PC-3 (cell line): ENCODE measurements around the gene TMEM107. TPM values are rescaled to one million over a fixed set of nuclear protein-coding genes. Genes with fewer than 3 reads are reported as not detected.

Source experiments
- ATAC-seq: fragments of 200-7000 bp; cut with Tn5 transposase; 2 replicates; pipeline ENCODE4 v1.9.1; 2020; ENCODE audit warnings: mild to moderate bottlenecking, moderate library complexity
- BruUV-seq: library from RNA; stranded (reverse); fragments of 400-500 nt; replicated peaks from 2 replicates; lab custom pipeline; 2021; lab: Mats Ljungman, UMichigan
- CTCF ChIA-PET: fragments of 300-600 bp; sonication (Branson Sonifier 250); formaldehyde crosslinking; loops from one replicate; lab custom pipeline; 2022; ENCODE audit warnings: antibody characterized with exemption; lab: Charles Lee
- POLR2A ChIA-PET: fragments of 300-600 bp; sonication (Branson Sonifier 250); formaldehyde crosslinking; loops from one replicate; lab custom pipeline; 2022; ENCODE audit warnings: antibody characterized with exemption; ENCODE audit not compliant: unreplicated experiment; lab: Charles Lee
- DNase-seq: peaks from one replicate; pipeline ENCODE4 v3.0.0-alpha.2; 2015
- H2AFZ ChIP-seq: fragments of 300-600 bp; sonication (generic); 2 replicates; pipeline ENCODE4 v1.6.0; 2016; ENCODE audit warnings: antibody characterized with exemption, low read length
- H3F3A ChIP-seq: fragments of 300-600 bp; sonication (generic); one replicate; pipeline ENCODE4 v1.6.0; 2017; ENCODE audit warnings: antibody characterized with exemption, low read length, control low read depth, mild to moderate bottlenecking; ENCODE audit not compliant: unreplicated experiment
- H3K27ac ChIP-seq: fragments of 300-600 bp; sonication (generic); 2 replicates; pipeline ENCODE4 v1.5.1; 2016; ENCODE audit warnings: mild to moderate bottlenecking, low read length
- H3K27me3 ChIP-seq: fragments of 300-600 bp; sonication (generic); 2 replicates; pipeline ENCODE4 v1.6.1; 2016; ENCODE audit warnings: low read length, mixed read lengths
- H3K36me3 ChIP-seq: fragments of 300-600 bp; sonication (generic); 2 replicates; pipeline ENCODE4 v1.6.1; 2016; ENCODE audit warnings: low read depth, mixed run types, low read length, mixed read lengths
- H3K4me1 ChIP-seq: fragments of 300-600 bp; sonication (generic); 2 replicates; pipeline ENCODE4 v1.5.1; 2016; ENCODE audit warnings: low read length; ENCODE audit not compliant: insufficient read depth
- H3K4me2 ChIP-seq: fragments of 300-600 bp; sonication (generic); 2 replicates; pipeline ENCODE4 v1.6.0; 2016; ENCODE audit warnings: low read length
- H3K4me3 ChIP-seq: fragments of 300-600 bp; sonication (generic); 2 replicates; pipeline ENCODE4 v1.5.1; 2016; ENCODE audit warnings: mild to moderate bottlenecking, low read length, mixed read lengths
- H3K79me2 ChIP-seq: fragments of 300-600 bp; sonication (generic); 2 replicates; pipeline ENCODE4 v1.6.1; 2017; ENCODE audit warnings: low read length, mixed read lengths
- H3K9ac ChIP-seq: fragments of 300-600 bp; sonication (generic); 2 replicates; pipeline ENCODE4 v1.6.0; 2016; ENCODE audit warnings: mild to moderate bottlenecking, low read length
- H3K9me2 ChIP-seq: fragments of 300-600 bp; sonication (generic); replicated peaks from 2 replicates; pipeline ENCODE4 v1.6.1; 2016; ENCODE audit warnings: mixed run types, low read length, mixed read lengths
- H3K9me3 ChIP-seq: fragments of 300-600 bp; sonication (generic); 2 replicates; pipeline ENCODE4 v1.6.1; 2016; ENCODE audit warnings: low read length, mixed read lengths
- H4K20me1 ChIP-seq: fragments of 300-600 bp; sonication (generic); 2 replicates; pipeline ENCODE4 v1.6.1; 2016; ENCODE audit warnings: low read length, mixed read lengths
- EZH2 ChIP-seq: fragments of 300-600 bp; sonication (generic); IDR thresholded peaks from one replicate; pipeline ENCODE4 v1.6.1; 2017; ENCODE audit warnings: antibody characterized with exemption, mild to moderate bottlenecking, low read length; ENCODE audit not compliant: unreplicated experiment
- EZH2phosphoT487 ChIP-seq: fragments of 300-600 bp; sonication (generic); IDR thresholded peaks from 2 replicates; pipeline ENCODE4 v1.6.1; 2018; ENCODE audit warnings: mild to moderate bottlenecking, antibody characterized with exemption, low read length, borderline replicate concordance
- intact Hi-C: fragments of 100-400 bp; cut with micrococcal nuclease; formaldehyde crosslinking; loops from 2 replicates; pipeline ENCODE4 v1.9.0; 2023
- total RNA-seq: library from RNA; depleted of rRNA; stranded (reverse); fragments of >200 nt; gene quantifications from 2 replicates; pipeline ENCODE4 v1.2.3, GENCODE V29; 2014
- TF ChIP-seq, protein P1 (sequence below): fragments of 300-600 bp; sonication (generic); conservative IDR thresholded peaks from 2 replicates; pipeline ENCODE4 v1.5.1; 2017; ENCODE audit warnings: antibody characterized with exemption, low read depth, mild to moderate bottlenecking, low read length

TMEM107 gene
- total RNA-seq, 1 experiment from 2014 or later: 19.0 TPM

DNA sequence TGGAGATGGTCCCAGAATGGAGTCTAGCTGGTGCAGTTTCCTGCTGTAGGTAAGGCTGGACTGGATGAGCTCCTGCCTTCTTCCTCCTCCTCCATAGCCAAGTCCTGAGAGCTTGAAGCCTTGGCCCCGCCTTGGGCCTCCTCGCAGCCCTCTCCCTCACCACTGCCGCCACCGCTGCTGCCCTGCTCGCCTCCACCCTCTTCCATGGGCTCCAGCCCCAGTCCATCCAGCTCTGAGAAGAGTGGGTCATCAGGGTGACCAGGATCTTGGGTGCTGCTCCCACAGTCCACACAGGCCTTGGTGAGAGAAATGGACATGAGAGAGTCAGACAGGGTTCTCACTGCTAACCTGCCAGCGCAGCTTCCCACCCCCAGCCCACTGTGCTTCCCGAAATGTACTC is 35.1 kb downstream of the TMEM107 start:
- TF ChIP-seq, protein P1, sequence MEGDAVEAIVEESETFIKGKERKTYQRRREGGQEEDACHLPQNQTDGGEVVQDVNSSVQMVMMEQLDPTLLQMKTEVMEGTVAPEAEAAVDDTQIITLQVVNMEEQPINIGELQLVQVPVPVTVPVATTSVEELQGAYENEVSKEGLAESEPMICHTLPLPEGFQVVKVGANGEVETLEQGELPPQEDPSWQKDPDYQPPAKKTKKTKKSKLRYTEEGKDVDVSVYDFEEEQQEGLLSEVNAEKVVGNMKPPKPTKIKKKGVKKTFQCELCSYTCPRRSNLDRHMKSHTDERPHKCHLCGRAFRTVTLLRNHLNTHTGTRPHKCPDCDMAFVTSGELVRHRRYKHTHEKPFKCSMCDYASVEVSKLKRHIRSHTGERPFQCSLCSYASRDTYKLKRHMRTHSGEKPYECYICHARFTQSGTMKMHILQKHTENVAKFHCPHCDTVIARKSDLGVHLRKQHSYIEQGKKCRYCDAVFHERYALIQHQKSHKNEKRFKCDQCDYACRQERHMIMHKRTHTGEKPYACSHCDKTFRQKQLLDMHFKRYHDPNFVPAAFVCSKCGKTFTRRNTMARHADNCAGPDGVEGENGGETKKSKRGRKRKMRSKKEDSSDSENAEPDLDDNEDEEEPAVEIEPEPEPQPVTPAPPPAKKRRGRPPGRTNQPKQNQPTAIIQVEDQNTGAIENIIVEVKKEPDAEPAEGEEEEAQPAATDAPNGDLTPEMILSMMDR: no peak
- TF ChIP-seq EZH2phosphoT487: no peak
- TF ChIP-seq EZH2: no peak
- H3F3A ChIP-seq: no peaks in the 10 kb centered on the region
- H3K27ac ChIP-seq: no peak overlapping the region
- no peak overlapping the region for H3K4me3 ChIP-seq
- H3K9ac ChIP-seq: no peak overlapping the region
- H3K9me2 ChIP-seq: no peaks in the 10 kb centered on the region
- no peaks in the 10 kb centered on the region for H3K9me3 ChIP-seq
- no TSS peak for BruUV-seq
- intact Hi-C loops: no loop called here
- no peak overlapping the region for H3K4me2 ChIP-seq
- H2AFZ ChIP-seq: no peak overlapping the region
- no peaks in the 10 kb centered on the region for H4K20me1 ChIP-seq
- H3K27me3 ChIP-seq: no peaks in the 10 kb centered on the region
- no peaks in the 10 kb centered on the region for H3K79me2 ChIP-seq
- ATAC-seq: no peak
- no peaks in the 10 kb centered on the region for H3K36me3 ChIP-seq
- POLR2A ChIA-PET: no interaction called here
- H3K4me1 ChIP-seq: peaks cover 6% of the 10 kb centered on the region
- CTCF ChIA-PET: no interaction called here
- DNase-seq: no peak

DNA sequence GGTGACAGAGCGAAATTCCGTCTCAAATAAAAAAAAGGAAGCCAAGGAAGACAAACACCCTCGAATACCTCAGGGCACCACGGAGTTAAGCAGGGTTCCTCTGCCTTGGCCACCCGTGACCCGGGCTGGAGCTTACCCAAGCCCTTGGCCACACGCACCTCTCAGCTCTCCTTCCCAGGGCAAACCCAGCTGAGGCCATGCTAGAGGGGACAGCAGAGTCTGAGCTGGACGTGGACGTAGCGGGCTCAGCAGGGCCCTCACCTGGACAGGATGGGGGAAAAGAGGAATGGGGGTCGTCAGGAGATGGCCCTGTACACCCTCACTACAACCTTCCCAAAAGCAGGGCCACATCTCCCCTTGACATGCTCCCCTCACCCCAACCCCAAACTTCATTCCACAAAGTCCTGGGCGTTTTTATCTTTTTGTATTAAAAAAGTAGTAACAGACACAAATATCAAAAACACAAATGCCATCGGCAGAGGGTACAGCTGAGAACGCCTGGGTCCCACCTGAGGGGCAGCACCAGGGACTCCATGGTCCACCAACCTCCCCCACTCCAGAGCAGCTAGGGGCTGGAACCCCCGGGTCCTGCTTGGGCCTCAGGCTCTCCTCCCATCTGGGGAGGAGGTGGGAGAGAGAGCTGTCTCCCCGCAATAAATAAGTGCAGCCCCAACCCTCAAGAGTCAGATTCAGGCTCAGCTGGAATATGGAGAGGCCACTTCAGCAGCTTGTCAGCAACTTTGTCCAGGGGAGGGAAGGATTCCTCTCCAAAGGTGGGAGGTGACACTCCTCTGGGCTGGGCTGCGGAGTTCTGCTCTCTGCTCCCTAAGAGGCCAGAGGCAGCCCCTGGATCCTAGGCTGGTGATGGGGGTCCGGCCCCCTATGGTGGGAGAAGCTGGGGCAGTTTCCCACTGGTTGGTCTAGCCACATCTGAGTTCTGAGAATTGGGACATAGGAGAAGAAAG is 35.8 kb downstream of the TMEM107 start:
- no peaks in the 10 kb centered on the region for H3K36me3 ChIP-seq
- no peak for ATAC-seq
- TF ChIP-seq EZH2phosphoT487 (no peak), EZH2 (no peak)
- TF ChIP-seq, protein P1: no peak
- H3K79me2 ChIP-seq: no peaks in the 10 kb centered on the region
- BruUV-seq: no TSS peak
- H3K9me2 ChIP-seq: no peaks in the 10 kb centered on the region
- no peak overlapping the region for H3K27ac ChIP-seq
- no peaks in the 10 kb centered on the region for H4K20me1 ChIP-seq
- no peak overlapping the region for H3K9ac ChIP-seq
- peaks cover 6% of the 10 kb centered on the region for H3K4me1 ChIP-seq
- H2AFZ ChIP-seq: no peak overlapping the region
- H3F3A ChIP-seq: no peaks in the 10 kb centered on the region
- intact Hi-C loops: no loop called here
- H3K4me3 ChIP-seq: no peak overlapping the region
- H3K27me3 ChIP-seq: no peaks in the 10 kb centered on the region
- DNase-seq: no peak
- CTCF ChIA-PET: no interaction called here
- no peaks in the 10 kb centered on the region for H3K9me3 ChIP-seq
- POLR2A ChIA-PET: interaction anchor here (0.6 kb wide), 1 partner anchor 33 kb away, joined by 3 read pairs; no protein-coding TSS in a partner anchor
- no peak overlapping the region for H3K4me2 ChIP-seq
